ENCODE results near the gene GLI2.

GLI2 gene

GRCh38 chr2:120708944-120709607 is 26.6 kb upstream of the GLI2 start:
- no peak for DNase-seq
- in situ Hi-C loops (cut with HindIII; ENCODE audit: low pct_ligation_motif_present, low pct_unique_long_range_greater_than_20kb, low sequenced_read_pairs): loop anchor here (25.0 kb wide), 1 partner anchor 353 kb away; no protein-coding TSS in a partner anchor

GRCh38 chr2:120709608-120710041 is 26.0 kb upstream of the GLI2 start:
- in situ Hi-C loops (cut with HindIII; ENCODE audit: low pct_ligation_motif_present, low pct_unique_long_range_greater_than_20kb, low sequenced_read_pairs): loop anchor here (25.0 kb wide), 1 partner anchor 353 kb away; no protein-coding TSS in a partner anchor

GRCh38 chr2:120710256-120710655 is 25.4 kb upstream of the GLI2 start:
- no peak for DNase-seq
- in situ Hi-C loops (cut with HindIII; ENCODE audit: low pct_ligation_motif_present, low pct_unique_long_range_greater_than_20kb, low sequenced_read_pairs): loop anchor here (25.0 kb wide), 1 partner anchor 352 kb away; no protein-coding TSS in a partner anchor

More at GRCh38 chr2:120709608-120710041, 26.0 kb upstream of the GLI2 start:
- no peak for DNase-seq

- in situ Hi-C loops (cut with HindIII; ENCODE audit: low pct_ligation_motif_present, low pct_unique_long_range_greater_than_20kb, low sequenced_read_pairs): loop anchor here (25.0 kb wide), 1 partner anchor 351 kb away; no protein-coding TSS in a partner anchor
- no peak for DNase-seq
Measured at GRCh38 chr2:120711694-120712093, 24.0 kb upstream of the GLI2 start.

- no peak for DNase-seq
Measured at GRCh38 chr2:120712180-120712681, 23.4 kb upstream of the GLI2 start.

GRCh38 chr2:120715353-120715752 is 20.3 kb upstream of the GLI2 start:
- DNase-seq: no peak
- in situ Hi-C loops (cut with HindIII; ENCODE audit: low pct_ligation_motif_present, low pct_unique_long_range_greater_than_20kb, low sequenced_read_pairs): loop anchor here (25.0 kb wide), 1 partner anchor 347 kb away; no protein-coding TSS in a partner anchor

More at GRCh38 chr2:120712180-120712681, 23.4 kb upstream of the GLI2 start:
- in situ Hi-C loops (cut with HindIII; ENCODE audit: low pct_ligation_motif_present, low pct_unique_long_range_greater_than_20kb, low sequenced_read_pairs): loop anchor here (25.0 kb wide), 1 partner anchor 350 kb away; no protein-coding TSS in a partner anchor

- in situ Hi-C loops (cut with HindIII; ENCODE audit: low pct_ligation_motif_present, low pct_unique_long_range_greater_than_20kb, low sequenced_read_pairs): loop anchor here (25.0 kb wide), 1 partner anchor 346 kb away; no protein-coding TSS in a partner anchor
Measured at GRCh38 chr2:120715941-120716340, 19.7 kb upstream of the GLI2 start.

GRCh38 chr2:120716641-120717585 is 18.8 kb upstream of the GLI2 start:
- in situ Hi-C loops (cut with HindIII; ENCODE audit: low pct_ligation_motif_present, low pct_unique_long_range_greater_than_20kb, low sequenced_read_pairs): loop anchor here (25.0 kb wide), 1 partner anchor 345 kb away; no protein-coding TSS in a partner anchor
- DNase-seq: no peak

More at GRCh38 chr2:120715941-120716340, 19.7 kb upstream of the GLI2 start:
- DNase-seq: no peak

- DNase-seq: no peak
- in situ Hi-C loops (cut with HindIII; ENCODE audit: low pct_ligation_motif_present, low pct_unique_long_range_greater_than_20kb, low sequenced_read_pairs): loop anchor here (25.0 kb wide), 1 partner anchor 343 kb away; no protein-coding TSS in a partner anchor
Measured at GRCh38 chr2:120719491-120719890, 16.2 kb upstream of the GLI2 start.

GRCh38 chr2:120720231-120720630 is 15.4 kb upstream of the GLI2 start:
- DNase-seq: no peak
- in situ Hi-C loops (cut with HindIII; ENCODE audit: low pct_ligation_motif_present, low pct_unique_long_range_greater_than_20kb, low sequenced_read_pairs): loop anchor here (25.0 kb wide), 1 partner anchor 342 kb away; no protein-coding TSS in a partner anchor

- in situ Hi-C loops (cut with HindIII; ENCODE audit: low pct_ligation_motif_present, low pct_unique_long_range_greater_than_20kb, low sequenced_read_pairs): loop anchor here (25.0 kb wide), 1 partner anchor 341 kb away; no protein-coding TSS in a partner anchor
Measured at GRCh38 chr2:120720746-120721375, 14.8 kb upstream of the GLI2 start.

GRCh38 chr2:120722246-120722567 is 13.5 kb upstream of the GLI2 start:
- DNase-seq: no peak
- in situ Hi-C loops (cut with HindIII; ENCODE audit: low pct_ligation_motif_present, low pct_unique_long_range_greater_than_20kb, low sequenced_read_pairs): loop anchor here (25.0 kb wide), 1 partner anchor 340 kb away; no protein-coding TSS in a partner anchor

More at GRCh38 chr2:120720746-120721375, 14.8 kb upstream of the GLI2 start:
- no peak for DNase-seq

- in situ Hi-C loops (cut with HindIII; ENCODE audit: low pct_ligation_motif_present, low pct_unique_long_range_greater_than_20kb, low sequenced_read_pairs): loop anchor here (25.0 kb wide), 1 partner anchor 340 kb away; no protein-coding TSS in a partner anchor
- DNase-seq: no peak
Measured at GRCh38 chr2:120722568-120723421, 12.9 kb upstream of the GLI2 start.

GRCh38 chr2:120726245-120726644 is 9.4 kb upstream of the GLI2 start:
- in situ Hi-C loops (cut with HindIII; ENCODE audit: low pct_ligation_motif_present, low pct_unique_long_range_greater_than_20kb, low sequenced_read_pairs): no loop called here
- no peak for DNase-seq

- in situ Hi-C loops (cut with HindIII; ENCODE audit: low pct_ligation_motif_present, low pct_unique_long_range_greater_than_20kb, low sequenced_read_pairs): no loop called here
- DNase-seq: peak; percentile 75
Measured at GRCh38 chr2:120729406-120730399, 6.0 kb upstream of the GLI2 start.

- in situ Hi-C loops (cut with HindIII; ENCODE audit: low pct_ligation_motif_present, low pct_unique_long_range_greater_than_20kb, low sequenced_read_pairs): no loop called here
- DNase-seq: no peak
Measured at GRCh38 chr2:120731175-120731574, 4.5 kb upstream of the GLI2 start.
